Liver (tissue), 9 donors: Measurements from ENCODE around the gene TMEM178A. TPM values are rescaled to one million over a fixed set of nuclear protein-coding genes. Genes with fewer than 3 reads are reported as not detected.

Source experiments
- DNase-seq: peaks from one replicate; pipeline ENCODE4 v3.0.0-alpha.2; 2017; ENCODE audit warnings: low spot score
- H3K27ac ChIP-seq, 2 donors: one replicate each; pipeline ENCODE4 v1.7.0; 2013; ENCODE audit warnings: inconsistent platforms in 2 of 2, low read length in 2 of 2, control low read depth in 1 of 2, low read depth in 1 of 2, mild to moderate bottlenecking in 1 of 2
- H3K27me3 ChIP-seq, 4 donors: one replicate each; pipeline versions ENCODE4 v1.6.1 to v1.7.0; 2013; ENCODE audit warnings: low read length in 3 of 4, inconsistent platforms in 1 of 4, mild to moderate bottlenecking in 1 of 4, moderate library complexity in 1 of 4; ENCODE audit not compliant: control insufficient read depth in 4 of 4, insufficient read depth in 4 of 4
- H3K36me3 ChIP-seq, 4 donors: one replicate each; pipeline versions ENCODE4 v1.6.1 to v1.7.0; 2013; ENCODE audit warnings: low read length in 3 of 4, mild to moderate bottlenecking in 3 of 4, low read depth in 1 of 4, moderate library complexity in 1 of 4; ENCODE audit not compliant: control insufficient read depth in 4 of 4, insufficient read depth in 3 of 4
- H3K4me1 ChIP-seq, 4 donors: one replicate each; pipeline versions ENCODE4 v1.6.1 to v1.7.0; 2013; ENCODE audit warnings: low read length in 3 of 4, mild to moderate bottlenecking in 3 of 4, moderate library complexity in 1 of 4; ENCODE audit not compliant: control insufficient read depth in 4 of 4, insufficient read depth in 4 of 4
- H3K4me3 ChIP-seq, 3 donors: one replicate each; pipeline versions ENCODE4 v1.6.1 to v1.7.0; 2013; ENCODE audit warnings: low read length in 3 of 3, control low read depth in 1 of 3, low read depth in 1 of 3, mild to moderate bottlenecking in 1 of 3
- H3K9ac ChIP-seq, 2 donors: one replicate each; pipeline ENCODE4 v1.7.0; 2013; ENCODE audit warnings: low read length in 2 of 2, mild to moderate bottlenecking in 2 of 2, moderate library complexity in 2 of 2, control low read depth in 1 of 2, low read depth in 1 of 2
- H3K9me3 ChIP-seq, 4 donors: one replicate each; pipeline versions ENCODE4 v1.6.1 to v1.7.0; 2013; ENCODE audit warnings: low read length in 3 of 4; ENCODE audit not compliant: control insufficient read depth in 4 of 4
- EGR1 ChIP-seq, 2 donors: IDR thresholded peaks; 2 replicates each; pipeline ENCODE4 v1.6.1; 2016 to 2018; ENCODE audit warnings: antibody characterized with exemption in 2 of 2, low read depth in 2 of 2
- FOXA1 ChIP-seq: IDR thresholded peaks from 2 replicates; pipeline ENCODE4 v1.6.1; 2016; ENCODE audit warnings: antibody characterized with exemption
- FOXA2 ChIP-seq: IDR thresholded peaks from 2 replicates; pipeline ENCODE4 v1.6.1; 2016; ENCODE audit warnings: antibody characterized with exemption
- GABPA ChIP-seq, 2 donors: IDR thresholded peaks in 1 of 2; conservative IDR thresholded peaks in 1 of 2; 2 replicates each; pipeline ENCODE4 v1.6.1; 2016; ENCODE audit warnings: antibody characterized with exemption in 2 of 2, mild to moderate bottlenecking in 1 of 2, moderate library complexity in 1 of 2
- HNF4A ChIP-seq, 2 donors: conservative IDR thresholded peaks; 2 replicates each; pipeline ENCODE4 v1.6.1; 2016; ENCODE audit warnings: antibody characterized with exemption in 2 of 2, mild to moderate bottlenecking in 2 of 2
- HNF4G ChIP-seq: IDR thresholded peaks from 2 replicates; pipeline ENCODE4 v1.6.1; 2016; ENCODE audit warnings: antibody characterized with exemption
- JUND ChIP-seq, 2 donors: IDR thresholded peaks; 2 replicates each; pipeline ENCODE4 v1.6.1; 2016; ENCODE audit warnings: antibody characterized with exemption in 2 of 2
- NR2F2 ChIP-seq: IDR thresholded peaks from 2 replicates; pipeline ENCODE4 v1.6.1; 2016; ENCODE audit warnings: antibody characterized with exemption
- RAD21 ChIP-seq, 2 donors: IDR thresholded peaks; 2 replicates each; pipeline ENCODE4 v1.6.1; 2016; ENCODE audit warnings: antibody characterized with exemption in 2 of 2, mild to moderate bottlenecking in 2 of 2
- RXRA ChIP-seq, 2 donors: IDR thresholded peaks; 2 replicates each; pipeline ENCODE4 v1.6.1; 2017 to 2018; ENCODE audit warnings: antibody characterized with exemption in 2 of 2, mild to moderate bottlenecking in 1 of 2
- SP1 ChIP-seq: IDR thresholded peaks from 2 replicates; pipeline ENCODE4 v1.6.1; 2018; ENCODE audit warnings: antibody characterized with exemption, mild to moderate bottlenecking
- TAF1 ChIP-seq: conservative IDR thresholded peaks from 2 replicates; pipeline ENCODE4 v1.6.1; 2016; ENCODE audit warnings: antibody characterized with exemption, mild to moderate bottlenecking
- YY1 ChIP-seq: IDR thresholded peaks from 2 replicates; pipeline ENCODE4 v1.6.1; 2016; ENCODE audit warnings: antibody characterized with exemption, mild to moderate bottlenecking
- WGBS: extraction: QIAGEN DNeasy Blood & Tissue Kit; methylation state at CpG from one replicate; pipeline ENCODE4 v1.1.7; 2013; 5-methylcytosine and 5-hydroxymethylcytosine counted together
- polyA plus RNA-seq, 2 donors: library from polyadenylated mRNA; stranded (reverse) in 1 of 2; unstranded in 1 of 2; fragments of 200-250 nt in 1 of 2; fragments of >200 nt in 1 of 2; fragmentation: Nextera tagmentation in 1 of 2; extraction: Ambion mirVana in 1 of 2; gene quantifications; one replicate each; pipeline versions ENCODE4 v1.2.1 to v1.2.3, GENCODE V29; 2013 to 2015
- total RNA-seq, 2 donors: library from RNA; depleted of rRNA; stranded (reverse); fragments of >200 nt; gene quantifications; one replicate each; pipeline ENCODE4 v1.2.3, GENCODE V29; 2014
- TF ChIP-seq, protein P1 (sequence below): IDR thresholded peaks from 2 replicates; pipeline ENCODE4 v1.6.1; 2016; ENCODE audit warnings: antibody characterized with exemption
- TF ChIP-seq, protein P2 (sequence below): IDR thresholded peaks from 2 replicates; pipeline ENCODE4 v1.6.1; 2016; ENCODE audit warnings: antibody characterized with exemption, mild to moderate bottlenecking
- TF ChIP-seq, protein P3 (sequence below): IDR thresholded peaks from 2 replicates; pipeline ENCODE4 v1.6.1; 2016; ENCODE audit warnings: antibody characterized with exemption
- TF ChIP-seq, protein P4 (sequence below): fragments of 150-350 bp; IDR thresholded peaks from 2 replicates; pipeline ENCODE4 v1.5.1; 2017; ENCODE audit warnings: improper control_type of control experiment, low read depth, low read length; ENCODE audit not compliant: missing input control
- donor health status: healthy.
- donor health status: healthy.
- donor health status: healthy.
- donor health status: healthy.
- donor health status: healthy.

TMEM178A gene
- total and polyA plus RNA-seq, 4 donors: 0.21 to 0.64 (median 0.49) TPM

DNA sequence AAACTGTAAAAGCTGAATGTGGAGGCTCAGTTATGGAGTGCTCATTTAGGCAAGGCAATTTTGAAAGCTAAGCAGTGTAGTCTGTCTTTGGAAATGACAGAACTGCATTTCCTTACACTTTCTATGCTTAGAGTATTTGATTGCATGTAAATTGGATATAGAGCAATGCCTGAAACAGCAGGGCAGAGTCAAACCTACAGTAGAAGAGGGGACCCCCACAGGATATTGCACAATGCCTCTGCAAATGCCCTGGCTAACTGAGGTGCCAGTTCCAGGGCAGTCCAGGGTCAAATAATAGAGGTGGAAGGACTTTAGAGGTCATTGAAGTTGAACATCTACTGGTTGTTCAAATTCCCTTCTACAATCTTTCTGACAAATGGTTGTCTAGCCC, 2.2 kb downstream of the TMEM178A start:
- peaks cover 0 to 6% (median 4%) of the 10 kb centered on the region in 4 donors for H3K27me3 ChIP-seq
- peaks cover 6 to 13% (median 11%) of the 10 kb centered on the region in 4 donors for H3K4me1 ChIP-seq
- DNase-seq: no peak
- no peaks in the 10 kb centered on the region for H3K9me3 ChIP-seq
- no peak overlapping the region for H3K9ac ChIP-seq
- TF ChIP-seq, protein P1, sequence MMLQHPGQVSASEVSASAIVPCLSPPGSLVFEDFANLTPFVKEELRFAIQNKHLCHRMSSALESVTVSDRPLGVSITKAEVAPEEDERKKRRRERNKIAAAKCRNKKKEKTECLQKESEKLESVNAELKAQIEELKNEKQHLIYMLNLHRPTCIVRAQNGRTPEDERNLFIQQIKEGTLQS: no peak
- no peak for TF ChIP-seq HNF4A (conservative IDR thresholded peaks at IDR 0.05)
- TF ChIP-seq, protein P2, sequence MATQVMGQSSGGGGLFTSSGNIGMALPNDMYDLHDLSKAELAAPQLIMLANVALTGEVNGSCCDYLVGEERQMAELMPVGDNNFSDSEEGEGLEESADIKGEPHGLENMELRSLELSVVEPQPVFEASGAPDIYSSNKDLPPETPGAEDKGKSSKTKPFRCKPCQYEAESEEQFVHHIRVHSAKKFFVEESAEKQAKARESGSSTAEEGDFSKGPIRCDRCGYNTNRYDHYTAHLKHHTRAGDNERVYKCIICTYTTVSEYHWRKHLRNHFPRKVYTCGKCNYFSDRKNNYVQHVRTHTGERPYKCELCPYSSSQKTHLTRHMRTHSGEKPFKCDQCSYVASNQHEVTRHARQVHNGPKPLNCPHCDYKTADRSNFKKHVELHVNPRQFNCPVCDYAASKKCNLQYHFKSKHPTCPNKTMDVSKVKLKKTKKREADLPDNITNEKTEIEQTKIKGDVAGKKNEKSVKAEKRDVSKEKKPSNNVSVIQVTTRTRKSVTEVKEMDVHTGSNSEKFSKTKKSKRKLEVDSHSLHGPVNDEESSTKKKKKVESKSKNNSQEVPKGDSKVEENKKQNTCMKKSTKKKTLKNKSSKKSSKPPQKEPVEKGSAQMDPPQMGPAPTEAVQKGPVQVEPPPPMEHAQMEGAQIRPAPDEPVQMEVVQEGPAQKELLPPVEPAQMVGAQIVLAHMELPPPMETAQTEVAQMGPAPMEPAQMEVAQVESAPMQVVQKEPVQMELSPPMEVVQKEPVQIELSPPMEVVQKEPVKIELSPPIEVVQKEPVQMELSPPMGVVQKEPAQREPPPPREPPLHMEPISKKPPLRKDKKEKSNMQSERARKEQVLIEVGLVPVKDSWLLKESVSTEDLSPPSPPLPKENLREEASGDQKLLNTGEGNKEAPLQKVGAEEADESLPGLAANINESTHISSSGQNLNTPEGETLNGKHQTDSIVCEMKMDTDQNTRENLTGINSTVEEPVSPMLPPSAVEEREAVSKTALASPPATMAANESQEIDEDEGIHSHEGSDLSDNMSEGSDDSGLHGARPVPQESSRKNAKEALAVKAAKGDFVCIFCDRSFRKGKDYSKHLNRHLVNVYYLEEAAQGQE: no peak
- TF ChIP-seq FOXA2: no peak
- TF ChIP-seq NR2F2: no peak
- TF ChIP-seq YY1: no peak
- no peak for TF ChIP-seq EGR1 (IDR thresholded peaks at IDR 0.05; ENCODE audit: low read depth in 2 of 2)
- no peak for TF ChIP-seq TAF1
- no peak for TF ChIP-seq GABPA (IDR thresholded peaks at IDR 0.05 in 1 of 2, conservative IDR thresholded peaks at IDR 0.05 in 1 of 2)
- TF ChIP-seq, protein P3, sequence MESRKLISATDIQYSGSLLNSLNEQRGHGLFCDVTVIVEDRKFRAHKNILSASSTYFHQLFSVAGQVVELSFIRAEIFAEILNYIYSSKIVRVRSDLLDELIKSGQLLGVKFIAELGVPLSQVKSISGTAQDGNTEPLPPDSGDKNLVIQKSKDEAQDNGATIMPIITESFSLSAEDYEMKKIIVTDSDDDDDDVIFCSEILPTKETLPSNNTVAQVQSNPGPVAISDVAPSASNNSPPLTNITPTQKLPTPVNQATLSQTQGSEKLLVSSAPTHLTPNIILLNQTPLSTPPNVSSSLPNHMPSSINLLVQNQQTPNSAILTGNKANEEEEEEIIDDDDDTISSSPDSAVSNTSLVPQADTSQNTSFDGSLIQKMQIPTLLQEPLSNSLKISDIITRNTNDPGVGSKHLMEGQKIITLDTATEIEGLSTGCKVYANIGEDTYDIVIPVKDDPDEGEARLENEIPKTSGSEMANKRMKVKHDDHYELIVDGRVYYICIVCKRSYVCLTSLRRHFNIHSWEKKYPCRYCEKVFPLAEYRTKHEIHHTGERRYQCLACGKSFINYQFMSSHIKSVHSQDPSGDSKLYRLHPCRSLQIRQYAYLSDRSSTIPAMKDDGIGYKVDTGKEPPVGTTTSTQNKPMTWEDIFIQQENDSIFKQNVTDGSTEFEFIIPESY: no peak
- TF ChIP-seq, protein P4, sequence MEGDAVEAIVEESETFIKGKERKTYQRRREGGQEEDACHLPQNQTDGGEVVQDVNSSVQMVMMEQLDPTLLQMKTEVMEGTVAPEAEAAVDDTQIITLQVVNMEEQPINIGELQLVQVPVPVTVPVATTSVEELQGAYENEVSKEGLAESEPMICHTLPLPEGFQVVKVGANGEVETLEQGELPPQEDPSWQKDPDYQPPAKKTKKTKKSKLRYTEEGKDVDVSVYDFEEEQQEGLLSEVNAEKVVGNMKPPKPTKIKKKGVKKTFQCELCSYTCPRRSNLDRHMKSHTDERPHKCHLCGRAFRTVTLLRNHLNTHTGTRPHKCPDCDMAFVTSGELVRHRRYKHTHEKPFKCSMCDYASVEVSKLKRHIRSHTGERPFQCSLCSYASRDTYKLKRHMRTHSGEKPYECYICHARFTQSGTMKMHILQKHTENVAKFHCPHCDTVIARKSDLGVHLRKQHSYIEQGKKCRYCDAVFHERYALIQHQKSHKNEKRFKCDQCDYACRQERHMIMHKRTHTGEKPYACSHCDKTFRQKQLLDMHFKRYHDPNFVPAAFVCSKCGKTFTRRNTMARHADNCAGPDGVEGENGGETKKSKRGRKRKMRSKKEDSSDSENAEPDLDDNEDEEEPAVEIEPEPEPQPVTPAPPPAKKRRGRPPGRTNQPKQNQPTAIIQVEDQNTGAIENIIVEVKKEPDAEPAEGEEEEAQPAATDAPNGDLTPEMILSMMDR: no peak
- no peak for TF ChIP-seq HNF4G
- no peak for TF ChIP-seq JUND (IDR thresholded peaks at IDR 0.05)
- TF ChIP-seq RAD21 (IDR thresholded peaks at IDR 0.05): no peak
- TF ChIP-seq FOXA1: no peak
- no peak overlapping the region for H3K27ac ChIP-seq
- no peaks in the 10 kb centered on the region for H3K36me3 ChIP-seq
- no peak overlapping the region for H3K4me3 ChIP-seq

DNA sequence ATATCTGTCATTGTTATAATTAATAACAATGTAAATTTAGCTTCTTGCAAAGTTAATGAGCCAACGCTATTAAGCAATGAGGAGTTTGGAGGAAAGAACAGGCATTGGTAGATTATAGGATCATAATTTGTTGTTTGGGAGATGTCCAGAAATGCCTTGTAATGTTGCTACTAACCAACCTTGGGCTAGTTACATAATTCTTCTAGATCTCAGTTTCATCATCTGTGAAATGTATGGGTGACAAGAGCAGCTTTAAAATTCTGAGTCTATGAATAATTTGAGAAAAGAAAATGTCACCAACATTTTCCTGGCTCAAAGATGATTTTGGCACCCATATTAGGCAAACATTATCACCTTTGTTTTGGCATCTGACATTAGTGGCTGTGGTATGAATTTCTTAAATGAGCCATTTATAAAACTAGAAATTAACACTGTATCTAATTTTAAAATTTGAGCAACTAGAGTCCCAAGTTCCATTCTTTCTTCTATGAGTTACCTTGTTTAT, 2.9 kb downstream of the TMEM178A start:
- no peak overlapping the region for H3K4me3 ChIP-seq
- H3K9me3 ChIP-seq: no peaks in the 10 kb centered on the region
- no peak overlapping the region for H3K9ac ChIP-seq
- H3K27me3 ChIP-seq: peaks cover 0 to 6% (median 4%) of the 10 kb centered on the region in 4 donors
- H3K4me1 ChIP-seq: peaks cover 6 to 13% (median 11%) of the 10 kb centered on the region in 4 donors
- WGBS: 98% methylated on average over 1 of the region's 1 CpG
- H3K27ac ChIP-seq: no peak overlapping the region
- no peak for DNase-seq
- H3K36me3 ChIP-seq: no peaks in the 10 kb centered on the region
- no peak for TF ChIP-seq NR2F2
- no peak for TF ChIP-seq EGR1 (IDR thresholded peaks at IDR 0.05; ENCODE audit: low read depth in 2 of 2)
- TF ChIP-seq, protein P2: no peak
- TF ChIP-seq TAF1: no peak
- TF ChIP-seq YY1: no peak
- TF ChIP-seq GABPA (IDR thresholded peaks at IDR 0.05 in 1 of 2, conservative IDR thresholded peaks at IDR 0.05 in 1 of 2): no peak
- TF ChIP-seq FOXA1: no peak
- no peak for TF ChIP-seq HNF4A (conservative IDR thresholded peaks at IDR 0.05)
- no peak for TF ChIP-seq HNF4G
- TF ChIP-seq, protein P4: no peak
- TF ChIP-seq SP1: no peak
- no peak for TF ChIP-seq RXRA (IDR thresholded peaks at IDR 0.05)
- no peak for TF ChIP-seq FOXA2
- TF ChIP-seq RAD21 (IDR thresholded peaks at IDR 0.05): no peak
